OCI-LY3 (cell line): ENCODE results near the gene KCNQ1.

Source experiments
- H2AFZ ChIP-seq: fragments of 200-600, 300-600 bp; shearing (Covaris generic); 2 replicates; pipeline ENCODE4 v1.6.0; 2014; ENCODE audit warnings: antibody characterized with exemption, low read depth, low read length
- H3K27ac ChIP-seq: fragments of 200-600, 300-600 bp; sonication (generic); 2 replicates; pipeline ENCODE4 v1.5.1; 2014; ENCODE audit warnings: mild to moderate bottlenecking, low read length, moderate library complexity, mixed read lengths
- H3K27me3 ChIP-seq: fragments of 200-600, 300-600 bp; sonication (generic); 2 replicates; pipeline ENCODE4 v1.6.1; 2014; ENCODE audit warnings: low read depth, low read length, mixed read lengths
- H3K36me3 ChIP-seq: fragments of 200-600, 300-600 bp; sonication (generic); replicated peaks from 2 replicates; pipeline ENCODE3; 2014; ENCODE audit warnings: low read depth, low read length, mixed read lengths
- H3K4me1 ChIP-seq: fragments of 300-600, 200-600 bp; sonication (generic); 2 replicates; pipeline ENCODE4 v1.6.1; 2014; ENCODE audit warnings: low read length, mixed read lengths
- H3K4me2 ChIP-seq: fragments of 200-600, 300-600 bp; sonication (generic); 2 replicates; pipeline ENCODE4 v1.6.1; 2014; ENCODE audit warnings: low read length, mixed read lengths
- H3K4me3 ChIP-seq: fragments of 300-600, 200-600 bp; sonication (generic); 2 replicates; pipeline ENCODE4 v1.5.1; 2014; ENCODE audit warnings: antibody characterized with exemption, mild to moderate bottlenecking, low read length, moderate library complexity
- H3K79me2 ChIP-seq: fragments of 300-600, 200-600 bp; shearing (Covaris generic); 2 replicates; pipeline ENCODE4 v1.6.1; 2014; ENCODE audit warnings: mild to moderate bottlenecking, low read length, mixed read lengths
- H3K9ac ChIP-seq: fragments of 300-600, 200-600 bp; shearing (Covaris generic); 2 replicates; pipeline ENCODE4 v1.6.0; 2014; ENCODE audit warnings: mild to moderate bottlenecking, low read length, moderate library complexity
- H3K9me3 ChIP-seq: fragments of 200-600, 300-600 bp; shearing (Covaris generic); 2 replicates; pipeline ENCODE4 v1.6.1; 2014; ENCODE audit warnings: low read length, mixed read lengths; ENCODE audit not compliant: insufficient read depth
- H4K20me1 ChIP-seq: fragments of 200-600, 300-600 bp; sonication (generic); 2 replicates; pipeline ENCODE4 v1.6.1; 2016; ENCODE audit warnings: low read length, mixed read lengths; ENCODE audit not compliant: insufficient read depth
- CTCF ChIP-seq: fragments of 200-600, 300-600 bp; sonication (generic); IDR thresholded peaks from 2 replicates; pipeline ENCODE4 v1.5.1; 2014; ENCODE audit warnings: antibody characterized with exemption, low read length, low read depth
- EZH2phosphoT487 ChIP-seq: fragments of 200-600 bp; shearing (Covaris generic); IDR thresholded peaks from 2 replicates; pipeline ENCODE4 v1.6.1; 2018; ENCODE audit warnings: antibody characterized with exemption, mixed run types, low read depth

KCNQ1 gene

GRCh38 chr11:2581931-2582350 is 137.1 kb downstream of the KCNQ1 start:
- H3K4me1 ChIP-seq: no peaks in the 10 kb centered on the region
- H4K20me1 ChIP-seq: no peaks in the 10 kb centered on the region
- TF ChIP-seq EZH2phosphoT487: no peak
- no peak for TF ChIP-seq CTCF
- no peaks in the 10 kb centered on the region for H3K79me2 ChIP-seq
- no peaks in the 10 kb centered on the region for H3K36me3 ChIP-seq
- no peaks in the 10 kb centered on the region for H3K9me3 ChIP-seq
- no peaks in the 10 kb centered on the region for H3K27me3 ChIP-seq
- no peak overlapping the region for H3K4me3 ChIP-seq
- no peak overlapping the region for H3K4me2 ChIP-seq
- no peak overlapping the region for H2AFZ ChIP-seq
- H3K9ac ChIP-seq: no peak overlapping the region
- no peak overlapping the region for H3K27ac ChIP-seq

GRCh38 chr11:2582351-2582945 is 137.6 kb downstream of the KCNQ1 start:
- H3K27ac ChIP-seq: no peak overlapping the region
- H2AFZ ChIP-seq: no peak overlapping the region
- H3K27me3 ChIP-seq: no peaks in the 10 kb centered on the region
- H3K9ac ChIP-seq: no peak overlapping the region
- no peaks in the 10 kb centered on the region for H3K79me2 ChIP-seq
- TF ChIP-seq EZH2phosphoT487 (no peak), CTCF (no peak)
- no peaks in the 10 kb centered on the region for H3K9me3 ChIP-seq
- H3K4me1 ChIP-seq: no peaks in the 10 kb centered on the region
- H3K4me2 ChIP-seq: no peak overlapping the region
- no peaks in the 10 kb centered on the region for H3K36me3 ChIP-seq
- no peak overlapping the region for H3K4me3 ChIP-seq
- no peaks in the 10 kb centered on the region for H4K20me1 ChIP-seq

- Histone ChIP-seq H3K4me3 (no peak overlapping the region), H3K27me3 (no peaks in the 10 kb centered on the region), H3K9me3 (no peaks in the 10 kb centered on the region), H3K36me3 (no peaks in the 10 kb centered on the region), H4K20me1 (no peaks in the 10 kb centered on the region), H2AFZ (no peak overlapping the region), H3K27ac (no peak overlapping the region), H3K79me2 (no peaks in the 10 kb centered on the region), H3K4me2 (no peak overlapping the region), H3K9ac (no peak overlapping the region), H3K4me1 (no peaks in the 10 kb centered on the region)
- TF ChIP-seq CTCF (no peak), EZH2phosphoT487 (no peak)
These were observed 138.3 kb downstream of the KCNQ1 start for GRCh38 chr11:2582946-2583604.

GRCh38 chr11:2583605-2583958 is 138.8 kb downstream of the KCNQ1 start:
- no peak overlapping the region for H3K4me3 ChIP-seq
- no peaks in the 10 kb centered on the region for H3K27me3 ChIP-seq
- H3K9ac ChIP-seq: no peak overlapping the region
- H3K79me2 ChIP-seq: no peaks in the 10 kb centered on the region
- no peaks in the 10 kb centered on the region for H3K9me3 ChIP-seq
- H4K20me1 ChIP-seq: no peaks in the 10 kb centered on the region
- H3K4me1 ChIP-seq: no peaks in the 10 kb centered on the region
- no peaks in the 10 kb centered on the region for H3K36me3 ChIP-seq
- no peak for TF ChIP-seq EZH2phosphoT487
- TF ChIP-seq CTCF: no peak
- H3K27ac ChIP-seq: no peak overlapping the region
- H3K4me2 ChIP-seq: no peak overlapping the region
- no peak overlapping the region for H2AFZ ChIP-seq
